ENCODE measurements around the gene RANBP17. TPM values are rescaled to one million over a fixed set of nuclear protein-coding genes. Genes with fewer than 3 reads are reported as not detected.

The RANBP17 gene
- total RNA-seq, 1 experiment from 2014 or later: 19.0 TPM

- DNase-seq (ENCODE audit: unreplicated experiment): no peak
- BruUV-seq (replicated peaks): no TSS peak
- ChIA-PET CTCF (interaction anchor here (0.5 kb wide), 1 partner anchor 40 kb away, joined by 3 read pairs; no protein-coding TSS in a partner anchor), POLR2A (no interaction called here)
- H3K27me3 Mint-ChIP-seq (ENCODE audit: insufficient read depth, unreplicated experiment): no peaks in the 10 kb centered on the region
- no peak for TF ChIP-seq CTCF (IDR thresholded peaks at IDR 0.05; ENCODE audit: unreplicated experiment)
- no peak overlapping the region for H3K27ac Mint-ChIP-seq (ENCODE audit: low read depth, unreplicated experiment)
- H3K4me1 Mint-ChIP-seq (ENCODE audit: insufficient read depth, unreplicated experiment): peaks cover 31% of the 10 kb centered on the region
- H3K36me3 Mint-ChIP-seq (ENCODE audit: insufficient read depth, unreplicated experiment): no peaks in the 10 kb centered on the region
- H3K9me3 Mint-ChIP-seq (ENCODE audit: unreplicated experiment): peaks cover 8% of the 10 kb centered on the region
- H3K4me3 Mint-ChIP-seq (ENCODE audit: unreplicated experiment): no peak overlapping the region
- intact Hi-C loops (cut with micrococcal nuclease): loop anchor here (1.0 kb wide), 1 partner anchor 98 kb away; no protein-coding TSS in a partner anchor
Observed at GRCh38 chr5:170846846-170847245, 15.0 kb upstream of the RANBP17 start.

DNA sequence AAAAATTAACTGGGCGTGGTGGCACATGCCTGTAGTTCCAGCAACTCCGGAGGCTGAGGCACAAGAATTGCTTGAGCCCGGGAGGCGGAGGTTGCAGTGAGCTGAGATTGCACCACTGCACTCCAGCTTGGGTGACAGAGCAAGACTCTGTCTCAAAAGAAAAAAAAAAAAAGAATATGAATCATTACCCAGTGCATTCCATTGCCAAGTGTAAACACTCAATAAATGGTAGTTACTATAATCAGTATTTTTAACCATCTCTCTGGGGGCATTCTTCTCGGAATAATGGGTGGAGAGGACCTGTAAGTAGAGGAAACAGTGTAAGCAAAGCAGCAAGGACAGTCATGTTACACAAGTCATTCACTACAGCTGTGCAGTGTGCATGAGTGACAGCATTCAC is 13.8 kb upstream of the RANBP17 start:
- intact Hi-C loops (cut with micrococcal nuclease): no loop called here
- TF ChIP-seq CTCF (IDR thresholded peaks at IDR 0.05; ENCODE audit: unreplicated experiment): no peak
- Mint-ChIP-seq H3K4me1 (ENCODE audit: insufficient read depth, unreplicated experiment) (peaks cover 31% of the 10 kb centered on the region), H3K36me3 (ENCODE audit: insufficient read depth, unreplicated experiment) (no peaks in the 10 kb centered on the region), H3K27me3 (ENCODE audit: insufficient read depth, unreplicated experiment) (no peaks in the 10 kb centered on the region), H3K27ac (ENCODE audit: low read depth, unreplicated experiment) (peak overlapping the region; percentile 6), H3K9me3 (ENCODE audit: unreplicated experiment) (peaks cover 8% of the 10 kb centered on the region), H3K4me3 (ENCODE audit: unreplicated experiment) (no peak overlapping the region)
- POLR2A ChIA-PET: interaction anchor here (0.5 to 0.6 kb wide), 2 partner anchors 19 to 495 kb away, joined by 3 read pairs; no protein-coding TSS in a partner anchor
- DNase-seq (ENCODE audit: unreplicated experiment): peak; percentile 56
- BruUV-seq (replicated peaks): no TSS peak
- CTCF ChIA-PET: interaction anchor here (0.6 kb wide), 1 partner anchor 44 kb away, joined by 4 read pairs; no protein-coding TSS in a partner anchor

- no peak overlapping the region for H3K27ac Mint-ChIP-seq (ENCODE audit: low read depth, unreplicated experiment)
- DNase-seq (ENCODE audit: unreplicated experiment): no peak
- ChIA-PET POLR2A (interaction anchor here (0.7 kb wide), 1 partner anchor 30 kb away, joined by 4 read pairs; no protein-coding TSS in a partner anchor), CTCF (interaction anchor here (0.6 to 1.5 kb wide), 5 partner anchors 10 to 92 kb away, joined by 3 to 7 read pairs (median 3); no protein-coding TSS in a partner anchor)
- no TSS peak for BruUV-seq (replicated peaks)
- H3K27me3 Mint-ChIP-seq (ENCODE audit: insufficient read depth, unreplicated experiment): no peaks in the 10 kb centered on the region
- H3K4me3 Mint-ChIP-seq (ENCODE audit: unreplicated experiment): no peak overlapping the region
- no peak for TF ChIP-seq CTCF (IDR thresholded peaks at IDR 0.05; ENCODE audit: unreplicated experiment)
- peaks cover 31% of the 10 kb centered on the region for H3K4me1 Mint-ChIP-seq (ENCODE audit: insufficient read depth, unreplicated experiment)
- H3K36me3 Mint-ChIP-seq (ENCODE audit: insufficient read depth, unreplicated experiment): no peaks in the 10 kb centered on the region
- H3K9me3 Mint-ChIP-seq (ENCODE audit: unreplicated experiment): peaks cover 8% of the 10 kb centered on the region
- intact Hi-C loops (cut with micrococcal nuclease): no loop called here
Observed at GRCh38 chr5:170849374-170849773, 12.4 kb upstream of the RANBP17 start.

DNA sequence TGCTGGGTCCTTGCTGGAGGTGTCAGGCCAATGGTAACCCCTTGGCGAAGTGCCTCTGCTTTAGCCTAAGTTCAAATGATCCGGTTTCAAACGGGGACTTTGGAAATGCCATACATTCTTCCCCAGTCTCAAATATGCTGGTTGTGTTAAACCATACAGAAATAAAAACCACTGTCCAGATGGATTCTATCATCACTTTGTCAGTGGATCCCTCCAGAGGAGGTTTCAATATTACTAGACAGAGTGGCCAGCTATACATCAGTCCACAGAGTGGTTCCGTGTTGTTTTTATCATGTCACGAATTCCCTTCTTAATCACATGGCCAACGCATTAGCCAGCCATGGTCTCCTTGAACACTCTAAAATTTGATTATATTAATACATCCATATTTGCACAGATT is 7.3 kb upstream of the RANBP17 start:
- no TSS peak for BruUV-seq (replicated peaks)
- no peak for DNase-seq (ENCODE audit: unreplicated experiment)
- intact Hi-C loops (cut with micrococcal nuclease): no loop called here

More for the DNA sequence above, 7.3 kb upstream of the RANBP17 start:
- no peak overlapping the region for H3K27ac Mint-ChIP-seq (ENCODE audit: low read depth, unreplicated experiment)
- no peak for TF ChIP-seq CTCF (IDR thresholded peaks at IDR 0.05; ENCODE audit: unreplicated experiment)
- no peak overlapping the region for H3K4me3 Mint-ChIP-seq (ENCODE audit: unreplicated experiment)
- H3K36me3 Mint-ChIP-seq (ENCODE audit: insufficient read depth, unreplicated experiment): no peaks in the 10 kb centered on the region
- no peaks in the 10 kb centered on the region for H3K27me3 Mint-ChIP-seq (ENCODE audit: insufficient read depth, unreplicated experiment)
- no peaks in the 10 kb centered on the region for H3K4me1 Mint-ChIP-seq (ENCODE audit: insufficient read depth, unreplicated experiment)
- ChIA-PET POLR2A (no interaction called here), CTCF (interaction anchor here (0.7 kb wide), 1 partner anchor 12 kb away, joined by 3 read pairs; no protein-coding TSS in a partner anchor)
- peaks cover 12% of the 10 kb centered on the region for H3K9me3 Mint-ChIP-seq (ENCODE audit: unreplicated experiment)
